Activated naive CD4-positive, alpha-beta T cell treated with anti-CD3 and anti-CD28 coated beads, Interleukin-2, amount 50 U/mL, for 72 hours (primary cell): Measurements from ENCODE around the gene MYH11. TPM values are rescaled to one million over a fixed set of nuclear protein-coding genes. Genes with fewer than 3 reads are reported as not detected.

Source experiments
- ATAC-seq, 2 donors: fragments of 150-1000 bp; cut with Tn5 transposase; 2 replicates each; pipeline ENCODE4 v1.10.0; 2021; ENCODE audit warnings: mild to moderate bottlenecking in 2 of 2, moderate library complexity in 2 of 2
- DNase-seq, 2 donors: peaks; one replicate each; pipeline ENCODE4 v3.0.0; 2021 to 2022; ENCODE audit warnings: low spot score in 2 of 2
- H3K27ac Mint-ChIP-seq, 2 donors: one replicate each; pipeline ENCODE4 v1.8.0; 2022; ENCODE audit warnings: mild to moderate bottlenecking in 2 of 2, mixed read lengths in 2 of 2
- H3K36me3 Mint-ChIP-seq, 2 donors: one replicate each; pipeline ENCODE4 v1.8.0; 2022; ENCODE audit warnings: mixed read lengths in 2 of 2
- H3K9me3 Mint-ChIP-seq, 2 donors: one replicate each; pipeline ENCODE4 v1.8.0; 2022; ENCODE audit warnings: mixed read lengths in 2 of 2
- total RNA-seq, 2 donors: library from RNA; stranded (reverse); gene quantifications; one replicate each; pipeline ENCODE4 v1.2.3, GENCODE V29; 2022

MYH11 gene
- total RNA-seq, 2 donors from 2014 or later = 0.07 TPM; not detected in 1

DNA sequence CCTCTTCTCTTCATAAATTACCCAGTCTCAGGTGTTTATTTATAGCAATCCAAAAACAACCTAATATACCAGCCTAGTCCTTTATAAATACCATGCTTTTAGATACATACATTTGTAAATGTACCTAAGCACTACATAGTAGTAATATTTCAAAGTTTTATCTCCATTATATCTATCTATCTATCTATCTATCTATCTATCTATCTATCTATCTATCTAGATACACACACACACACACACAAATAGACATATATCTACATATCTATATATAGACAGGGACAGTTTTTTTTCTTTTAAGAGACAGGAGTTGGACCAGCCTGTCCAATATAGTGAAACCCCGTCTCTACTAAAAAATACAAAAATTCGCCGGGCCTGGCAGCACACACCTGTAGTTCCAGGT lies 25.7 kb upstream of the MYH11 start:
- no peak overlapping the region for H3K27ac Mint-ChIP-seq
- H3K36me3 Mint-ChIP-seq = peaks cover 5 to 7% of the 10 kb centered on the region in 2 donors
- ATAC-seq = no peak
- no peak for DNase-seq
- no peaks in the 10 kb centered on the region for H3K9me3 Mint-ChIP-seq

GRCh38 chr16:15881794-15882379 lies 25.1 kb upstream of the MYH11 start:
- H3K9me3 Mint-ChIP-seq = no peaks in the 10 kb centered on the region
- peaks cover 0 to 7% of the 10 kb centered on the region in 2 donors for H3K36me3 Mint-ChIP-seq
- ATAC-seq = no peak
- no peak for DNase-seq
- H3K27ac Mint-ChIP-seq = peak overlapping the region in 1 of 2 donors; percentile 68

DNA sequence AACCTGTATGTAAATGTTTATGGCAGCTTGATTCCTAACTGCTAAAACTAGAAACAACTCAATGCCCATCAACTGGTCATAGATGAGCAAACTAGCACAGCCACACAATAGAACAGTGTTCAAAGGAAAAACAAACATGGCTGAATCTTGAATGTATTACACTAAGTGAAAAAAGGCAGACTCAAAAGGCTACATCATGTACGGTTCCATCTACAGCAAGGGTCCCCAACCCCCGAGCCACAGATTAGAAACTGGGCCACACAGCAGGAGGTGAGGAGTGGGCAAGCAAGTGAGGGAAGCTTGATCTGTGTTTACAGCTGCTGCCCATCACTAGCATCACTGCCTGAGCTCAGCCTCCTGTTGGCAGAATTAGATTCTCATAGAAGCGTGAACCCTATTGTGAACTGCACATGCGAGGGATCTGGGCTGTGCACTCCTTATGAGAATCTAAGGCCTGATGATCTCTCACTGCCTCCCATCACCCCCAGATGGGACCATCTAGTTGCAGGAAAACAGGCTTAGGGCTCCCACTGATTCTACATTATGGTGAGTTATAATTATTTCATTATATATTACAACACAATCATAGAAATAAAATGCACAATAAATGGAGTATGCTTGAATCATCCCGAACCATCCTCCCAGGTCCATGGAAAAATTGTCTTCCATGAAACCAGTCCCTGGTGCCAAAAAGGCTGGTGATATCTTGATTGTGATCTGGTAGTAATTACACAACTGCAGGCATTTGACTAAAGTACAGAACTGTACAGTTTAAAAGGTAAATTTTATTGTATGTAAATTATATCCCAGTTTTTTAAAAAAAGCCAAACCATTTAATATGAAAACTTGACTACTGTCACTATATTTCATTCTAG lies 23.8 kb upstream of the MYH11 start:
- no peak for DNase-seq
- no peak overlapping the region for H3K27ac Mint-ChIP-seq
- H3K9me3 Mint-ChIP-seq = no peaks in the 10 kb centered on the region
- H3K36me3 Mint-ChIP-seq = peaks cover 0 to 7% of the 10 kb centered on the region in 2 donors
- peak in 1 of 2 donors; percentile 24 for ATAC-seq

- peak; percentile 67 to 68 for ATAC-seq
- Mint-ChIP-seq H3K36me3 (peaks cover 0 to 7% of the 10 kb centered on the region in 2 donors), H3K27ac (peak overlapping the region; percentile 39 to 89), H3K9me3 (no peaks in the 10 kb centered on the region)
- DNase-seq = no peak
These were observed 22.5 kb upstream of the MYH11 start for GRCh38 chr16:15879255-15879811.

GRCh38 chr16:15876503-15876902 lies 19.7 kb upstream of the MYH11 start:
- ATAC-seq = no peak

DNA sequence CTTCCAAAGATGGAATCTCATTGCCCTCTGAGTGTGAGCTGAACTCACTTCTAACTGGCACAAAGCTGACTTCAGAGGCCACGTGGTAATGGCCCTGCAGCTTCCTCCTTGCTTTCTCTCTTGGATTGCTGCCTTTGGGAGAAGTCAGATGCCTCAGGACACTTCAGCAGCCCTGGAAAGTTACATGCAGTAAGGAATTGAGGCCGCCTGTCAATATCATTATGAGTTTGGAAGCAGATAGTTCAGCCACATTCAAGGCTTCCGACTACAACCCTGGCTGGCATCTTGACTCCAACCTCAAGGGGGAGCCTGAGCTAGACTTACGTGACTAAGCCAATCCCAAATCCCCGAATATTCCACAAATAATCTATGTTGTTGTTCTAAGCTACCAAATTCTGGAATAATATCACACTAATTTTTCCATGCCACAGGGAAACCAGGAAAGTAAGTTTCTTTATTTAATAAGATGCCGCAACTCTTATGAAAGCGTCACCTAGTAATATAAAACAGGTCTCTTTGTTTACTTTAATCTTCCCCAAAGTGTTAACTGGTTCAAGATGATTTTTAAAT lies 18.0 kb upstream of the MYH11 start:
- no peaks in the 10 kb centered on the region for H3K9me3 Mint-ChIP-seq
- DNase-seq (no peak), ATAC-seq (no peak)
- peak overlapping the region in 1 of 2 donors; percentile 89 for H3K27ac Mint-ChIP-seq
- H3K36me3 Mint-ChIP-seq = peaks cover 0 to 7% of the 10 kb centered on the region in 2 donors

More at GRCh38 chr16:15876503-15876902, 19.7 kb upstream of the MYH11 start:
- peaks cover 0 to 7% of the 10 kb centered on the region in 2 donors for H3K36me3 Mint-ChIP-seq
- no peak for DNase-seq
- peak overlapping the region in 1 of 2 donors; percentile 57 for H3K27ac Mint-ChIP-seq
- H3K9me3 Mint-ChIP-seq = no peaks in the 10 kb centered on the region

- DNase-seq (no peak), ATAC-seq (no peak)
- no peaks in the 10 kb centered on the region for H3K9me3 Mint-ChIP-seq
- H3K36me3 Mint-ChIP-seq = peaks cover 0 to 1% of the 10 kb centered on the region in 2 donors
- no peak overlapping the region for H3K27ac Mint-ChIP-seq
These were observed 16.9 kb upstream of the MYH11 start for GRCh38 chr16:15873737-15874136.

DNA sequence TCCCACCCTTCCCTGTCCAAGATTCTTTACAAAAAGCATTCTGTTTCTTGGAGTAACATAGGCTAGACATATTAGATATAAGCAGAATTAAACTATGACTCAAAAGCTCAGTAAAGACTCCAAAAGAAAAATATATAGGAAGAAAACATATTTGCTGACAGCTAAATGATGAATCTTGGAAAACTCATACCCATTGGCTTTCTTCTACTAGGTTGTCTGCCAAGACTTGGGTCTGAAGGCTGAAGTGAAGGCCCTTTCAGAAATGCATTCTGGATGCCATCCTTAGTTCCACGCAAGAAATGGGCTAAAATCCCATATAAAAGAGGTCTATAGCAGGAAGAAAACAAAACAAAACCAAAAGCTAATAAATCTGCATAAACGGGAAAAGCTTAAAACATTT lies 16.5 kb upstream of the MYH11 start:
- ATAC-seq (no peak), DNase-seq (no peak)
- no peaks in the 10 kb centered on the region for H3K36me3 Mint-ChIP-seq
- H3K27ac Mint-ChIP-seq = peak overlapping the region in 1 of 2 donors; percentile 44
- no peaks in the 10 kb centered on the region for H3K9me3 Mint-ChIP-seq

DNA sequence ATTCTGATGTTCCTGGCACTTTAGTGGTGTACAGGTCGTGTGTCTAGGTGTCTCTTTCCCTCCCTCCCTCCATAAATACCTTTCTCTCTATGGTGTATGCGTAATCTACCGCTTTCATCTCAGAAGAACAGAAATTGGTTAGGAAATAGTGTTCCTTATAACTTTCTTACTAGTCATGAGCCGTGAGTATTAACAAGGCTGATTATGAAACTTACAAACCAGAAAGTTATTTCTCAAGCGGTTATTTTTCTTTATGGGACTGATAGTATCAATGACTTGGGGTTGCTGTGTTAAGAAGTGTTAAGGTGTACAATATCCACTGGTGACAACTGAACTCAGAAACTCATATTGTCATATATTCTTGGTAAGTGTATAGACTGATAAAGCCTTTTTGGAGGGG lies 13.2 kb upstream of the MYH11 start:
- H3K27ac Mint-ChIP-seq = no peak overlapping the region
- ATAC-seq = no peak
- no peaks in the 10 kb centered on the region for H3K9me3 Mint-ChIP-seq
- H3K36me3 Mint-ChIP-seq = no peaks in the 10 kb centered on the region
- DNase-seq = no peak

DNA sequence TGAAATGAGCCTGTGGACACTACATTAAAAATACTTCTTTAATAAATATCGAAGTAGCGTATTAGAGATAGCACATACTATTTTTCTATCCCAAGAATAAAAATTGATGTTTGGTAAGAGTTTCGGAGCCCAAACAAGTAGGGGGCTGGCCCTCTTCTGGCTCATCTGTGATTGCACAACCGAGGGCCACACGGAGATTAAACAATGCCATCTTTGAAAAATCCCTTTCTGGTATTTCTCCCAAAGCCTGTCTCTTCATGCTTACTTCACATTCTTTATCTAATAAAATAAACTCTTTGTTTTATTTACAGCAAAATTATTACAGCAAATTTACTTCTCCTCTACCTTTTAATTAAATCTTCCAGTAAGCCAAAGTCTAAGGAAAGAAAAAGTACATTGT lies 9.6 kb upstream of the MYH11 start:
- no peak overlapping the region for H3K27ac Mint-ChIP-seq
- ATAC-seq (no peak), DNase-seq (no peak)
- H3K9me3 Mint-ChIP-seq = no peaks in the 10 kb centered on the region
- no peaks in the 10 kb centered on the region for H3K36me3 Mint-ChIP-seq

DNA sequence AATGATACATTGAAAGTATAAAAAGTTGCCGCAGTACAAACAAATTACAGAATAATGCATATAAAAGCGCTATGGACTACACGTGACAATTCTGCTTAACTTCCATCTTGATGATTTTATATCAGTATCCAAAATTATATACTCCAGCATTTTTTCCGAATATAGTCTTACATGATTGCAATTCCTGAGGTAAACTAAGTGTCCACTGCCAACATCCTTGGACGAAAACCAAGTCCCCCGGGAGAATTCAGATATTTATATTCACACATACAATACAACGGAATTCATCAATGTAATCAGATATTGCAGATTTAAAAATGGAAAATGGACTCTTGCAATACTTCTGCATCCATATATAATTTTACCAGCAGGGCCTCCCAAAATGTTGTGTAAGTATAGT lies 8.9 kb upstream of the MYH11 start:
- DNase-seq (no peak), ATAC-seq (no peak)
- Mint-ChIP-seq H3K27ac (no peak overlapping the region), H3K36me3 (no peaks in the 10 kb centered on the region), H3K9me3 (no peaks in the 10 kb centered on the region)

GRCh38 chr16:15864939-15865338 lies 8.1 kb upstream of the MYH11 start:
- DNase-seq (no peak), ATAC-seq (no peak)
- Mint-ChIP-seq H3K27ac (no peak overlapping the region), H3K36me3 (no peaks in the 10 kb centered on the region), H3K9me3 (no peaks in the 10 kb centered on the region)

GRCh38 chr16:15861996-15862395 lies 5.2 kb upstream of the MYH11 start:
- H3K27ac Mint-ChIP-seq = no peak overlapping the region
- H3K9me3 Mint-ChIP-seq = no peaks in the 10 kb centered on the region
- H3K36me3 Mint-ChIP-seq = peaks cover 0 to 6% of the 10 kb centered on the region in 2 donors
- DNase-seq (no peak), ATAC-seq (no peak)

DNA sequence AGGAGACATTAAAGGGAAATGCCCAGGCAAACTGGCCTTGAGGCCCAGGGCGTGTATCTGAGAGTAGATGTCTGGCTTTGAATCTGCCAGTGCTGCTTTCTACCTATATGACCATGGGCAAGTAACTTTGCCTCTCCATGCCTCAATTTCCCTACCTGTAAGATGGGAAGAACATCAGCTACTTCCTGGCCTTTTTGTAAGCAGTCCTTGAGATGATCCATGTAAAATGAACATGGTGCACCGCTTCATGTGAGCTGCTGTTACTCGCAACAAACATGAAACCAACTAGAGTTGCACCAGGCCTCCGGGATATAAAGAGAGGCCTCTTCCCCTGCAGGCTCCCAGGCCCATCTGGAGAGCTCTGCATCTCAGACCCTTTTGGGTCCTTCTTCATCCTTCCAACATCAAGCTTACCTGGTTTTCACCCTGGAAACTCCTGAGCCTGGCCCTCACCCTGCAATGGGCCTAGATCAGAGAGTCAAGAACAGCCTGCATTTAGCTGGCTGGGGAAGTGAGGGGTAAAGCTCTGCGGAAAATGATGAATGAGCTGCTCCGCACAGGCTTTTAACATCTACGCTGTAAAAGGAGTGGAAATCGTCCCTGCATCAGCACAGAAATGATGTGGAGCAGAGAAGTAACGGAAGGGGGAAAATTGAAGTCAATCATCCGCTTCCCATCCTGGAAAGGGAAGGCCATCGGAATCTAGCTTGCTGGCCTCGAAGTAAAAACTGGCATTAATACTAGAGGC lies 2.3 kb upstream of the MYH11 start:
- peaks cover 0 to 6% of the 10 kb centered on the region in 2 donors for H3K36me3 Mint-ChIP-seq
- H3K9me3 Mint-ChIP-seq = no peaks in the 10 kb centered on the region
- DNase-seq = no peak
- no peak overlapping the region for H3K27ac Mint-ChIP-seq
- no peak for ATAC-seq

DNA sequence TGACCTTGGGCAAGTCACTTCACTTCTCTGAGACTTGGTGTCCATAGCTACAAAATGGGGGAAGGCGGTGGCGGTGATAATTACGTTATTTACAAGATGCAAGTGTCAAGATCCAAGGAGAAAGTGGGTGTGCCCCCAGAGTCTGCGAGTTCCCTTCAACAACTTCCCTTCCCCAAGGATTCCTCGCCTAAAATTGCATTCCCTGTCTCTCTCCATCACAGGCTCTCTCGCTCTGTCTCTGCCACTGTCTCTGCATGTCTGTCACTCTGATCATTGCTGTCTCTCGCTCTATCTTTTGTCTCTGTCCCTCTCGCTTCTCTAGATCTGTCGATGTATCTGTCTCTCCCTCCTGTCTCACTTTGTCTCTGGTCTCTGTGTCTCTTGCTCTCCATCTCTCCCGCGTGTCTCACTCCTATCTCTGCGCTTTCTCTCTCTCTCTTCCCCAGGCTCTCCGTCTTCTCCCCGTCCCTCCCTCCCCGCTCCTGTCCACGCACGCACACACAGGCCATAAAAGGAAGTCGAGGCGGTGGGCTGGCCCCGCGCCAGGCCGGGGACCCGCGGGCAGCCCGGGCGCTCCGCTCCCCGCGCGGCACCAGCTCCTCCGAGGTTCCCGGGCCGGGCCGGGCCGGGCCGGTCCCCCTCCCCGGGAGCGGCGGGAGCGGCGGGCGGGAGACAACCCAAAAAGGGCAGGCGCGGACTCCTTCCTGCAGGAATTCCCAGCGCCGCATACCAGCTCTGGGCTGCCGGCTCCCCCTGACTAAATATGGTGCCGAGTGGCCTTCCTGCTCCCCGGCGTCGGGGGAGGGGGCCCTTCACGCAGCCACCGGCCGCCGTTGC lies 1.1 kb upstream of the MYH11 start:
- DNase-seq (no peak), ATAC-seq (peak in 1 of 2 donors; percentile 32)
- H3K36me3 Mint-ChIP-seq = peaks cover 0 to 6% of the 10 kb centered on the region in 2 donors
- no peaks in the 10 kb centered on the region for H3K9me3 Mint-ChIP-seq
- no peak overlapping the region for H3K27ac Mint-ChIP-seq

DNA sequence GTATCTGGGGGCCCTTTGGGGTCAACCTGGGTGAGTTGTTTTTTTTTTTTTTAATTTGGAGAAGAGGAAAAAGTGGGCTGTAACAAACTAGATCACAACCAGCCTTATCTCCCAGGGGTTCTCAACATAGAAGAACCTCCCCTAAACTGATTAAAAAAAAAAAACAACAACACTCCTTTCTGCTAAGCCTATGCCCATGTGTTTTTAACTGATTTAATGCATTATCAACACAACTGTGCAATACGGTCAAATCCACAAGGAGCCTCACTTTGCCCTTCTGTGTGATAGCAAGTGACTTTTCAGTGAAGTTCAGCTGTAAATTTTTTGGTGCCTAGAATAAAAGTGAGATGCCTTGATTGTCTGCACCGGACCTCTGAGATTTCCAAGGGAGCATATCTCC lies 646 bp downstream of the MYH11 start:
- peaks cover 0 to 6% of the 10 kb centered on the region in 2 donors for H3K36me3 Mint-ChIP-seq
- no peak overlapping the region for H3K27ac Mint-ChIP-seq
- ATAC-seq = no peak
- H3K9me3 Mint-ChIP-seq = no peaks in the 10 kb centered on the region
- no peak for DNase-seq
